GM12878 (cell line): ENCODE data around the gene C16orf74.

Experiments
- EZH2 ChIP-seq: IDR thresholded peaks from 2 replicates; pipeline ENCODE4 v1.6.1; 2012; ENCODE audit warnings: low read depth, mild to moderate bottlenecking, control low read depth, inconsistent platforms, low read length, borderline replicate concordance; ENCODE audit not compliant: control insufficient read depth
- HCFC1 ChIP-seq: fragments of 150-350 bp; IDR thresholded peaks from 2 replicates; pipeline ENCODE4 v1.6.1; 2014; ENCODE audit warnings: low read length
- LARP7 ChIP-seq: fragments of 450-650 bp; IDR thresholded peaks from 2 replicates; pipeline ENCODE4 v1.6.1; 2017; ENCODE audit warnings: mild to moderate bottlenecking
- POLR2A ChIP-seq: IDR thresholded peaks from 2 replicates; pipeline ENCODE4 v1.6.1; 2011; ENCODE audit warnings: low read depth, mild to moderate bottlenecking, low read length
- SRF ChIP-seq, 2 experiments: IDR thresholded peaks; 2 replicates each; pipeline ENCODE4 v1.6.1; 2011; ENCODE audit warnings: low read depth in 2 of 2, low read length in 2 of 2, mild to moderate bottlenecking in 1 of 2, moderate library complexity in 1 of 2

- no peak for TF ChIP-seq LARP7
- TF ChIP-seq HCFC1, result no peak
- TF ChIP-seq EZH2, result no peak
- no peak for TF ChIP-seq SRF (IDR thresholded peaks at IDR 0.05; ENCODE audit: low read depth in 2 of 2, low read length in 2 of 2)
- TF ChIP-seq POLR2A, result no peak
Measured at GRCh38 chr16:85718682-85719081, 32.2 kb downstream of the C16orf74 start.
